Measurements from ENCODE around the gene PRR30. TPM values are rescaled to one million over a fixed set of nuclear protein-coding genes. Genes with fewer than 3 reads are reported as not detected.

The PRR30 gene
- polyA plus RNA-seq, 1 donor (not counting 4 experiments of a cell fraction or from before 2014, with no cell fraction given) = not detected

GRCh38 chr2:27093430-27094352, 45.5 kb downstream of the PRR30 start:
- TF ChIP-seq CTCF (optimal IDR thresholded peaks at IDR 0.05 in 1 of 3, IDR thresholded peaks at IDR 0.05 in 1 of 3, conservative IDR thresholded peaks at IDR 0.05 in 1 of 3; ENCODE audit: extremely low read depth in 1 of 3, insufficient read depth in 2 of 3, low read length in 3 of 3) (no peak), EZH2 (IDR thresholded peaks at IDR 0.05; ENCODE audit: low read length) (no peak)
- Histone ChIP-seq H3K27me3 (ENCODE audit: control insufficient read depth, extremely low read depth, insufficient read depth, low read length) (no peaks in the 10 kb centered on the region), H4K20me1 (ENCODE audit: control insufficient read depth, extremely low read depth, insufficient read depth, low read length) (no peaks in the 10 kb centered on the region), H3K9me3 (ENCODE audit: control insufficient read depth, low read depth, low read length) (no peaks in the 10 kb centered on the region), H2AFZ (ENCODE audit: control insufficient read depth, low read length) (no peak overlapping the region), H3K27ac (ENCODE audit: control insufficient read depth, insufficient read depth, low read length) (no peak overlapping the region), H3K9ac (ENCODE audit: control insufficient read depth, extremely low read depth, insufficient read depth, low read length) (no peak overlapping the region), H3K9me1 (ENCODE audit: control insufficient read depth, extremely low read depth, insufficient read depth, low read length) (no peaks in the 10 kb centered on the region), H3K4me3 (ENCODE audit: control insufficient read depth in 2 of 3, extremely low read depth in 1 of 3, insufficient read depth in 2 of 3, low read depth in 1 of 3, low read length in 3 of 3) (no peak overlapping the region), H3K79me2 (ENCODE audit: control insufficient read depth, insufficient read depth, low read length) (no peaks in the 10 kb centered on the region), H3K36me3 (ENCODE audit: control insufficient read depth in 2 of 2, extremely low read depth in 1 of 2, insufficient read depth in 2 of 2, low read length in 2 of 2) (no peaks in the 10 kb centered on the region), H3K4me2 (ENCODE audit: control insufficient read depth, extremely low read depth, insufficient read depth, low read depth, low read length) (no peak overlapping the region), H3K4me1 (ENCODE audit: control insufficient read depth, extremely low read depth, insufficient read depth, low read length) (peaks cover 4% of the 10 kb centered on the region)
- FAIRE-seq (no peak), DNase-seq (ENCODE audit: low read depth, low spot score) (no peak)
- dilution Hi-C loops (cut with MboI; ENCODE audit: extremely low pct_ligation_motif_present, low sequenced_read_pairs) = no loop called here

- Histone ChIP-seq H3K4me3 (ENCODE audit: control insufficient read depth in 2 of 3, extremely low read depth in 1 of 3, insufficient read depth in 2 of 3, low read depth in 1 of 3, low read length in 3 of 3) (no peak overlapping the region), H4K20me1 (ENCODE audit: control insufficient read depth, extremely low read depth, insufficient read depth, low read length) (no peaks in the 10 kb centered on the region), H3K9ac (ENCODE audit: control insufficient read depth, extremely low read depth, insufficient read depth, low read length) (no peak overlapping the region), H2AFZ (ENCODE audit: control insufficient read depth, low read length) (no peak overlapping the region), H3K4me1 (ENCODE audit: control insufficient read depth, extremely low read depth, insufficient read depth, low read length) (peaks cover 4% of the 10 kb centered on the region), H3K36me3 (ENCODE audit: control insufficient read depth in 2 of 2, extremely low read depth in 1 of 2, insufficient read depth in 2 of 2, low read length in 2 of 2) (no peaks in the 10 kb centered on the region), H3K79me2 (ENCODE audit: control insufficient read depth, insufficient read depth, low read length) (no peaks in the 10 kb centered on the region), H3K27me3 (ENCODE audit: control insufficient read depth, extremely low read depth, insufficient read depth, low read length) (no peaks in the 10 kb centered on the region), H3K27ac (ENCODE audit: control insufficient read depth, insufficient read depth, low read length) (no peak overlapping the region), H3K4me2 (ENCODE audit: control insufficient read depth, extremely low read depth, insufficient read depth, low read depth, low read length) (no peak overlapping the region), H3K9me3 (ENCODE audit: control insufficient read depth, low read depth, low read length) (no peaks in the 10 kb centered on the region), H3K9me1 (ENCODE audit: control insufficient read depth, extremely low read depth, insufficient read depth, low read length) (no peaks in the 10 kb centered on the region)
- no peak for TF ChIP-seq EZH2 (IDR thresholded peaks at IDR 0.05; ENCODE audit: low read length)
- no peak for TF ChIP-seq CTCF (optimal IDR thresholded peaks at IDR 0.05 in 1 of 3, IDR thresholded peaks at IDR 0.05 in 1 of 3, conservative IDR thresholded peaks at IDR 0.05 in 1 of 3; ENCODE audit: extremely low read depth in 1 of 3, insufficient read depth in 2 of 3, low read length in 3 of 3)
- dilution Hi-C loops (cut with MboI; ENCODE audit: extremely low pct_ligation_motif_present, low sequenced_read_pairs) = no loop called here
- FAIRE-seq (no peak), DNase-seq (ENCODE audit: low read depth, low spot score) (no peak)
These were observed 46.3 kb downstream of the PRR30 start for GRCh38 chr2:27092696-27093429.
